HL-60/S4 (cell line): Measurements from ENCODE around the gene GPX8.

Experiments used
- in situ Hi-C: fragments of 300-500 bp; cut with MboI; formaldehyde crosslinking; loops from 2 replicates; pipeline ENCODE4 v1.14.3; 2022; ENCODE audit warnings: low sequenced_read_pairs

The GPX8 gene

DNA sequence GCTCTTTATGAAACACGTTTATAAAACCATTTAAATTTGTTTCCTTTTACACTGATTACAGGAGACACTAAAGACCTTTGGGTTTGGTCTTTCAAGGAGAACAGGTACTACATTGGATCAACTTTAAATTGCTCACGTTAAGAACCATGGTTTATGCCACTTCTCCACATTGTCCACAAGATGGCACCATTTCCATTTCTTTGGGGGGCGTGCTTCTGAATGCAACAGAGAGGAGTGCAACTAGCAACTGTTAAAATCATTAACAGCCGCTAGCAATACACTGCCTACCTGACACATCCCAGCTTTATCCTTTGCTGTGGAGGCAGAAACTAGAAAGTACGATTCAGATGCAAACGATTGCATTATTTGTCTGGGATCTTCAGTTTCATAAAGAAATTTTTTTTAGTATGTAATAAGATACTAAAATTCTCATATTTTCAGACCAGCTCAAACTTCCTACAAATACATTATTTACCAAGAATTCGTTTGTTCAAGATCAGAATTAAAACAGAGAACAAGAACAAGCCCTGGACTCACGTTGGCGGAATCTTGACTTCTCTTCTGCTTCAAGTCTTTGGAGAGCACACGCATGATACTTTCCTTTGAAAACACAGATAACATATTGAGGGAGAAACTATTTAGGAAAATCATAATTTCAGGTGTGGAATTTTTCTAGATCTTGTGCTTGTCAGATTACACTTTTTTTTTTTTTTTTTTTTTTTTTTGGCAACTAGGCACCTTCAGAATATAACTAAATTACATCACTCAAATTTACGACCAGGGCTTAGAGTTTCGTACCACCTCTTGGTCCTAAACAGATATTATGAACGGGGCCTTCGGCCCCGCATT lies 12.3 kb downstream of the GPX8 start:
- in situ Hi-C loops: no loop called here

DNA sequence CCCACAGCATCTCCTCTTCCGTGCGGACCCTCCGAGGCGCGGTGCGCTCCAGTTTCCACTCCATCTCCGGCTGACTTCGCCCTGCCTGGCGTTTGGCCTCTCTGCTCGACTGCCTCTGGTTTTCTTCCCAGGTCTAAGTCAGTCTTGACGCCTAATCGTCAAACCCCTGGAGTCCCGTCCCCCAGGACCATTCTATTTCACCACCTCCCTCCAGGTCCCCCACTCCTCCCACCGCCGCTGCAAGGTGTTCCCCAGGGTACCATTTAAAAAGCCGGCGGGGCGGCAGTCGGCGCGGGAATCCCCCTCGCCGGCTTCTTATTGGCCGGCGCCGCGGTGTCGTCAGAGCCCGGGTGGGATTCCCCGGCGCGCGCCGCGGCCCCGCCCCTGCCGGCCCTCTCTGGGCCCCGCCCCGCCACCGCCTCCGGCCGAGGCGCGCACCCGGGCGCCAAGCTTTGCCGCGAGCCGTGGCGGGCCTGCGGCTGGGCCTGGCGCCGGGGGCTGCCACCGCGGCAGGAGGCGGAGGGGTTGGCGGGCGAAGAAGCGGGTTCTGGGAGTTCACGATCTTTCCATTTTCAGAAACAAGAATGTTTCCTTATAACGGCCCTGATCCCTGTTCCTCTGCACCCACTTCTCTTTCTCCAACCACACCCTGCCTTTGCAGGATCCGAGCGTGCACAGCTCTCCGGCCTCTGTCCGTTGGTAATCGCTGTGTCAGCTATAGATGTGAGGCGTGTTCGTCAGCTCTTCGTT lies 13.1 kb downstream of the GPX8 start, which contains the start of gene CDC20B:
TSS of gene CDC20B (minus strand) at position 241 of the 750 bp plus-strand sequence. CDS start at position 64, 177 bp downstream.
- in situ Hi-C loops: no loop called here

DNA sequence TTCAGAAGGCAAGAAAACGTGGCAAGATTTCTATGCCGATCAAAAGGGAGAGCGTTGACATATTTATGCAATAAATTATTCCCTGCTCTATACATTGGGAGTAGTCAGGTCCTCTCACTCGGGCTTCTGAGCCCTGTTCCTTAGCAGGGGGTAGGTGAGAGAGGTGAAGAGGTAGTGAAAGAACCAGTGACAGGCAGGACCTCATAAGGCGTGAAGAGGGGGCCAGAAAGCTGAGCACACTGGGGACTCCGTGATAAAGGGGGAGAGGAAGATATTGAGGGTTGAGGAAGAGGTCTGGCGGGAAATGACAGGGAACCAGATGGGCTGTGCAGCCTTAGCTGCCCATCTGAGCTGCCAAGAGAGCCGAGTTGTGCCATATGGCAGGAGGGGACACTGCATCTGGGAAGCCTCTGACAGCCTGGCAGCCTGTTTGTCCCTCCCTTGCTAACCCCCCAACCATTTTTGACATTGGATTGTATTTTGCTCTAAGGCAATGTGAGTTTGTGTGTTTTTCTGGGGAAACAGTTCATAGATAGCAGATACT lies 13.8 kb downstream of the GPX8 start:
- in situ Hi-C loops: no loop called here

DNA sequence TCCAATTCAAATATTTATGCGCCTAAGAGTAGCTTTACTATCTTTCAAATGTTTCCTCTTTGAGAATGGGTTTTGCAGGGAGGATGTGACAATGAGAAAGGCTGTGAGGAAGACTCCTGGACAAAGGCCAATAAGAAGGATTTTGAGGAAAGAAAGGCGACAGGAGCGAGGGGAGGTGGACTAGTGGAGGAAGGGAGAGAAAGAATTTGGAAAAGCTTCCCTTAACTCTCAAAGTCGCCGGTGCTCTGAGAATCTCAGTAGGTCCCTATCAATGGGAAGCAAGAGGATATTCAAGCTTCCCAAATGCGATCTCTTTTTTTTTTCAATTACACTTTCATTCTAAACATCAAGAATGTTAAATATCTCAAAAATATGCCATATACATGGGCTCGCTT lies 15.8 kb downstream of the GPX8 start:
- in situ Hi-C loops: no loop called here

DNA sequence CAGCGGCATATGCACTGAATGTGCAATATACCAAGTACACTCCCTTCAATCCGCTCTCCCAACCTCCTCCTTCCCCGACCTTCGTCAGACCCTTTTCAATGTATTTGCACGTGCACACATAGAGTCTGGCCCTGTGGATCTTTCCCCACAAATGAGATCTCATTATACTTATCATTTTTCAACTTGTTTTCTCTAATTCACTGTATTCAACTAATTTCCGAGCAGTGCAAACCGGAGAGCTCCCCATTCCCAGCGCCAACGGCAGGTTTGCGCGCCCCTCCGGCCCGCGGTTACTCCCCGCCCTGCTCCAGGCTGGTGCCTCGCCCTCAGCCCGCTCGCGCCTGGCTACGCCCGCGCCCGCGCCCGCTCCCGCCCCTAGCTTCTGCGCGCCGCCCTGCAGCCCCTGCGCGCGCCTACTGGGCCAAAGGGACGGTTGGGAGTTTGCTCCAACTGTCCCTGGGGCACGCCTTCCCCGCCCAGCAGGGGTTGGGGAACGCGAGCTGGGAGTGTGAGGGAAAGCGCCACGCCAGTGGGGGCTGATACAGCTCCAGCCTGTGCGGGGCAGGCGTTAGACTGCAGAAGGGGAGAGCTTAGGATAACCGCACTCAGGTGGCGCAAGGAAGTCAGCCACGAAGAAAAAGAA lies 16.3 kb downstream of the GPX8 start:
- in situ Hi-C loops: no loop called here

DNA sequence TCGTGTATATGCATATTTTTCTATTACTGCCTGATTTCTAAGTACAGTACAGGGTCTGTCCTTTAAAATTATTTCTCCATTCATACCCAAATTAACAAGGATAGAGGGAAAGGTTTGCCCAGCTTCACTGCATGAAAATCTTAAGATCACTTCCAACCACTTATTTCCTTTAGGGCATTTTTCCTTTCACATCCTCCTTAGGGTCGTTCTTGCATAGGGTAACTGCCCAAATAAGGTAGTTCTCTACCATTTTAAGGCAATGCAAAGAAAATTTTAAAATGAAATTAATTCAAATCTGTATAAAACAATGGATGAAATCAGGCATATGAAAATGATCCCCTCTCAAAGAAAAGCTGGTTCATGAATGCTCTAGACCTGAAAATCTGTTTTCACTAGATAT lies 17.1 kb downstream of the GPX8 start:
- in situ Hi-C loops: no loop called here

DNA sequence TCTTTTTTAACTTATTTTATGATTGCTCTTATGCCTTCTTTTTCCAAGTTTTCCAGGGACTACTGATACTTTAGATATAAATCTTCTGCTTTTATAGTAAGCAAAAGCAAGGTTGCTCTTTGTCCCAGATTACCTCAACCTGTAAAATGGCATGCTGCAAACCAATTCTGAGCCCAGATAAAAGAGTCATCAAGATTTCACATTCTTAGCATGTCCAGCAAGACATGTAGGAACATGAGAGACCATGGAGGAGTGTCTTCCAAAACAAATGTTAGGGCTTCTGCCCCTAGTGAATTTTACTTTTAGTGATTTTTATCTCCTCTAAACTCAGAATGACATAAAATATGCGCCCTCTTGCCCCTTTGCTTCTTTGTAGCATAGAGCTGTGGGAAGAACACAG lies 20.0 kb downstream of the GPX8 start:
- in situ Hi-C loops: no loop called here

DNA sequence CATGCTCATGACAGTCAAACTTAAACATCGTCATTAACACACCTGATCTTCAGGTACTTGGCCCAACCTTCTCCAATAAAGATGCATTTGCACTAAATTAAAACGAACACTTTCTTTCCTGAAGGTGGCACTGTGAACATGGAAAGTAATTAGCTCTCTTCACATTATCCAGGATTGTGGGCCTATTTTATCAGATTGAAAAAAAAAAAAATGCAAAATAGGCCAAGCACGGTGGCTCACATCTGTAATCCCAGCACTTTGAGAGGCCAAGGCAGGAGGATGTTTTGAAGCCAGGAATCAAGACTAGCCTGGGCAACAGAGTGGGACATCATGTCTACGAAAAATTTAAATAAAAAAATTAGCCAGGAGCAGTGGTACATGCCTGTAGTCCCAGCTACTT lies 27.4 kb downstream of the GPX8 start:
- in situ Hi-C loops: no loop called here

DNA sequence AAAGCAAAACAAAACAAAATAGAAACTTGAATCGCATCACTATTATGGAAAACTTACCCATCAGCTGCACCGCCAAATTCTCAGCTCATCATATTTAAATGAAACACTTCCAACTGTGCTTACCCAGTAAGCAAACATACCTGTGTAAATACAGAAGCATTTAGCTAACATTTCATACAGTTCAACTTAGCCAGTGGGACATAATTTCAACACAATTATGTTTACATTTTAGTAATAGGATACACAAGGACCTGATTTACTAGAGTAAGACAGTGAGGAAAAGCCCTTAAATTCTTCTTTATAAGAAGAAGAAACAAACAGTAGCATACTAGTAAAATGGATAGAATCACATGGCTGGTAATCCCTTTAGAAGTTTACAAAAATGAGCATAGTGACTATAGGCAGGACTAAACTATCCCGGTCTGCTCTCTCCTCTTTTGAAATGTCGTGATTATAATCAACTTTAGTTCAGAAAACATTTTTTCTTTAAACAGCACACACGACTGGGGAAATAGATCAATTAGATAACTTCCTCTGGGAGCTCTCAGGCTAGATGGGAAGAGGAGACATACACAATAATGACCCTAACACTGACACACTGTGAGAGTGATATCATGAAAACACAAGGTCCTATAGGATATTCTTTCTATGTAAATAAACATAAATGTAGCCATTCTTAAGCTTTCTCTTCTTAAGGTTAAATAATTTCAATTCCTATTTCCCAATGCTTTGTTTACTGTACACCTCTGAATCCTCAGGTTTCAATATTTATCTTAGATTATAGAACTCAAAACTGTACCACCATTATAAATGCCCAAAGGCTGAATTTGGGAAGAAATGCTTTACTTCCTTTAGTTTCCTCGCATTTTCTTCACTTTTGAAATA lies 28.9 kb downstream of the GPX8 start:
- in situ Hi-C loops: no loop called here

DNA sequence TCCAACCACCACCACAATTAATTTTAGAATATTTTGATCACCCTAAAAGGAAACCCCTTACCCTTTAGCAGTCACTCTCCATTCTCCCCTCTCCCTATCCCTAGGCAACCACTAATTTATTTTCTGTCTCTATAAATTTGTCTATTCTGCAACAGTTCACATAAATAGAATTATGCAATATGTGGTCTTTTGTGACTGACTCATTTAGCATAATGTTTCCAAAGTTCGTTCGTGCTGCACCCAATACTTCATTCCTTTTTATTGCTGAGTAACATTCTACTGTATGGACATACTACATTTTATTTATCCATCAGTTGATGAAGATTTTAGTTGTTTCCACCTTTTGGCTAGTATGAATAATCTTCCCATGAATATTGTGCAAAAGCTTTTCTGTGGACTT lies 31.2 kb downstream of the GPX8 start:
- in situ Hi-C loops: no loop called here

DNA sequence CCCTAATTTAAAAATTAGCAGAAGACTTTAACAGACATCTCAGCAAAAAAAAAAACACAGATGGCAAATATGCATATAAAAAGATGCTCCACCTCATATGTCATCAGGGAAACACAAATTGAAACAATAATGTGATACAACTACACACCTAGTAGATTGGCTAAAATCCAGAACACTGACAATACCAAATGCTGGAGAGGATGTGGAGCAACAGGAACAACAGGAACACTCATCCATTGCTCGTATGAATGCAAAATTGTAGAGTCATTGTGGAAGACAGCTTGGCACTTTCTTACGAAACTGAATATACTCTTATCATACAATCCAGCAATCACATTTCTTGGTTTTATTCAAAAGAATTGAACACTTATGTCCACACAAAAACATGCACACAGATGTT lies 45.0 kb downstream of the GPX8 start:
- in situ Hi-C loops: no loop called here

DNA sequence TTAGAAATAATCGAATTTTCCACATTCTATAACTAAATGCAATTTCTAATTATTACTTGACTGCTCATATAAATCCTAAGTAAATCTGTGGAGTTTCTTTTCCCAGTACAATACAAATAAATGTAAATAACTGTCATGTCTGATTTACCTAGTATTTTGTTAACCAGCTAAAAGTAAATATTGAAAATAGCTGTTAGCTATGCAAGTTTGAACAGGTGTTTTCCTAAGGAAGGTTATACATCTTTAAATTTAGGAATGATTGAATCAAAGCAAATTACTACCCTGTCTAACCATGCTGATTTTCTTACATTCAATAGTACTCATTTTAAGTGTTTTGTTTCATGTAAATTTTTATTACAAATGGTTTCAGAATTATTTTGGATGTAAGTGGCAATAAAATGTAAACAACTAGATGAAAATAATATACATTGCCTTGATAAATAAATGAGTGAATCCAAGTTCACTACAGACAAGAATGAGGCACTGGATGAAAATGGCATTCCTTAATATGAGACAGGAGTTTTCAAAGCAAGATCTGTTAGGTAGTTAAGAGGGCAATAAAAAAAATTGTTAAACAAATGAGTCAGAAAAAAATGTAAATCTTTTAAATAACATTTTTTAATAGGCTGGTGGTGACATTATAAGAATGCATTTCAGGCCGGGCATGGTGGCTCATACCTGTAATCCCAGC lies 51.4 kb downstream of the GPX8 start:
- in situ Hi-C loops: no loop called here
